ENCODE measurements around the gene CD36.

DNA sequence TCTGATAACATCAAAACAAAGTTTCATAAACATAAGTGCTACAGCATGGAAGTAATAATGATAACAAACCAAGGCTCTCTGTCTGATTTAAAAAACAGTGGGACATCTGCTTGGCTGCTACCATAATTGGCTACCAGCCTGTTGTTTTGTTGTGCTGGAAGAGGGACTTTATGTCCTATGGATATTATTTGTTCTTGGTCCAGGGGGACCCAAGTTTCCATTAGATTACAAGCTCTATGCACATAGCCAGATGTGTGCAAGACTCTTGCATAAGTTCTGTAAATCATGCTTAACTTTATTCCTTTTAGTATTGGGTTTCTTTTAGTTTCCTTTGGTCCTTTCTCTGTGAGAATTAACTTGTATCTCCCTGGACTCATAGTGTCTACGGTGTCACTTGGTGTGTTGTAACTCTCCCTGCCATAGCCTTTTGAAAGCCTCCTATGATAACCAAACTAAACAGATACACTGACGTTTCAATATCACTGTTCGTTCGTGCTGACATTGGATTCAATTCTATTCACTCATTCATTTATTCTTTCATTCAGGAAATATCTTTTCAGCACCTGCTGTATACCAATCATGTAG lies 41.4 kb upstream of the CD36 start:
- TF ChIP-seq, protein P1, sequence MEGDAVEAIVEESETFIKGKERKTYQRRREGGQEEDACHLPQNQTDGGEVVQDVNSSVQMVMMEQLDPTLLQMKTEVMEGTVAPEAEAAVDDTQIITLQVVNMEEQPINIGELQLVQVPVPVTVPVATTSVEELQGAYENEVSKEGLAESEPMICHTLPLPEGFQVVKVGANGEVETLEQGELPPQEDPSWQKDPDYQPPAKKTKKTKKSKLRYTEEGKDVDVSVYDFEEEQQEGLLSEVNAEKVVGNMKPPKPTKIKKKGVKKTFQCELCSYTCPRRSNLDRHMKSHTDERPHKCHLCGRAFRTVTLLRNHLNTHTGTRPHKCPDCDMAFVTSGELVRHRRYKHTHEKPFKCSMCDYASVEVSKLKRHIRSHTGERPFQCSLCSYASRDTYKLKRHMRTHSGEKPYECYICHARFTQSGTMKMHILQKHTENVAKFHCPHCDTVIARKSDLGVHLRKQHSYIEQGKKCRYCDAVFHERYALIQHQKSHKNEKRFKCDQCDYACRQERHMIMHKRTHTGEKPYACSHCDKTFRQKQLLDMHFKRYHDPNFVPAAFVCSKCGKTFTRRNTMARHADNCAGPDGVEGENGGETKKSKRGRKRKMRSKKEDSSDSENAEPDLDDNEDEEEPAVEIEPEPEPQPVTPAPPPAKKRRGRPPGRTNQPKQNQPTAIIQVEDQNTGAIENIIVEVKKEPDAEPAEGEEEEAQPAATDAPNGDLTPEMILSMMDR (conservative IDR thresholded peaks at IDR 0.05; ENCODE audit: low read depth in 2 of 2), result no peak
- TF ChIP-seq POLR2AphosphoS5 (IDR thresholded peaks at IDR 0.05; ENCODE audit: low read depth), result no peak
- TF ChIP-seq CREB1 (CRISPR knock-in tag; IDR thresholded peaks at IDR 0.05; ENCODE audit: low read depth), result no peak
- TF ChIP-seq, protein P2, sequence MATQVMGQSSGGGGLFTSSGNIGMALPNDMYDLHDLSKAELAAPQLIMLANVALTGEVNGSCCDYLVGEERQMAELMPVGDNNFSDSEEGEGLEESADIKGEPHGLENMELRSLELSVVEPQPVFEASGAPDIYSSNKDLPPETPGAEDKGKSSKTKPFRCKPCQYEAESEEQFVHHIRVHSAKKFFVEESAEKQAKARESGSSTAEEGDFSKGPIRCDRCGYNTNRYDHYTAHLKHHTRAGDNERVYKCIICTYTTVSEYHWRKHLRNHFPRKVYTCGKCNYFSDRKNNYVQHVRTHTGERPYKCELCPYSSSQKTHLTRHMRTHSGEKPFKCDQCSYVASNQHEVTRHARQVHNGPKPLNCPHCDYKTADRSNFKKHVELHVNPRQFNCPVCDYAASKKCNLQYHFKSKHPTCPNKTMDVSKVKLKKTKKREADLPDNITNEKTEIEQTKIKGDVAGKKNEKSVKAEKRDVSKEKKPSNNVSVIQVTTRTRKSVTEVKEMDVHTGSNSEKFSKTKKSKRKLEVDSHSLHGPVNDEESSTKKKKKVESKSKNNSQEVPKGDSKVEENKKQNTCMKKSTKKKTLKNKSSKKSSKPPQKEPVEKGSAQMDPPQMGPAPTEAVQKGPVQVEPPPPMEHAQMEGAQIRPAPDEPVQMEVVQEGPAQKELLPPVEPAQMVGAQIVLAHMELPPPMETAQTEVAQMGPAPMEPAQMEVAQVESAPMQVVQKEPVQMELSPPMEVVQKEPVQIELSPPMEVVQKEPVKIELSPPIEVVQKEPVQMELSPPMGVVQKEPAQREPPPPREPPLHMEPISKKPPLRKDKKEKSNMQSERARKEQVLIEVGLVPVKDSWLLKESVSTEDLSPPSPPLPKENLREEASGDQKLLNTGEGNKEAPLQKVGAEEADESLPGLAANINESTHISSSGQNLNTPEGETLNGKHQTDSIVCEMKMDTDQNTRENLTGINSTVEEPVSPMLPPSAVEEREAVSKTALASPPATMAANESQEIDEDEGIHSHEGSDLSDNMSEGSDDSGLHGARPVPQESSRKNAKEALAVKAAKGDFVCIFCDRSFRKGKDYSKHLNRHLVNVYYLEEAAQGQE (IDR thresholded peaks at IDR 0.05; ENCODE audit: unreplicated experiment), result no peak
- no peak for TF ChIP-seq EZH2 (IDR thresholded peaks at IDR 0.05; ENCODE audit: low read depth, unreplicated experiment)
- no peak for TF ChIP-seq EZH2phosphoT487 (IDR thresholded peaks at IDR 0.05; ENCODE audit: unreplicated experiment)
- TF ChIP-seq ZNF331 (CRISPR knock-in tag; IDR thresholded peaks at IDR 0.05; ENCODE audit: low read depth), result no peak
- no peak for TF ChIP-seq JUNB (IDR thresholded peaks at IDR 0.05; ENCODE audit: unreplicated experiment)
- TF ChIP-seq NANOG (IDR thresholded peaks at IDR 0.05; ENCODE audit: borderline replicate concordance), result no peak
